Fibroblast of skin of back (primary cell): ENCODE results near the gene SERPINB12. TPM values are rescaled to one million over a fixed set of nuclear protein-coding genes. Genes with fewer than 3 reads are reported as not detected.
A peak's percentile ranks its signal among the peaks of the same experiment; 100 is the strongest.

Experiments used
- DNase-seq: peaks from one replicate; pipeline ENCODE4 v3.0.0-alpha.2; 2013
- polyA plus RNA-seq, 2 experiments: library from polyadenylated mRNA; unstranded; fragments of 120-200 nt; gene quantifications; one replicate each; pipeline ENCODE4 v1.2.1, GENCODE V29; 2013; ENCODE audit not compliant: insufficient read length in 2 of 2

Gene SERPINB12
- not detected for polyA plus RNA-seq (2013, experiment 1 of 2; ENCODE audit: insufficient read length)
- not detected for polyA plus RNA-seq (2013, experiment 2 of 2; ENCODE audit: insufficient read length)

- no peak for DNase-seq
These were observed at the start of gene SERPINB12 for GRCh38 chr18:63542069-63542468. Gene SERPINB12 (plus strand): TSS chr18:63542369. CDS start chr18:63556160, 13,791 bp downstream.

- DNase-seq, result no peak
These were observed 49.3 kb upstream of the SERPINB12 start for GRCh38 chr18:63492851-63493250.

- no peak for DNase-seq
These were observed 46.5 kb upstream of the SERPINB12 start for GRCh38 chr18:63495675-63496074.

- peak; percentile 34 for DNase-seq
These were observed 36.4 kb upstream of the SERPINB12 start for GRCh38 chr18:63505566-63506335.

GRCh38 chr18:63506336-63506646 lies 35.9 kb upstream of the SERPINB12 start:
- no peak for DNase-seq

GRCh38 chr18:63508596-63508995 lies 33.6 kb upstream of the SERPINB12 start:
- DNase-seq, result peak; percentile 8

- peak; percentile 63 for DNase-seq
These were observed 30.9 kb upstream of the SERPINB12 start for GRCh38 chr18:63511285-63511684.

- DNase-seq, result no peak
These were observed 27.8 kb upstream of the SERPINB12 start for GRCh38 chr18:63514326-63514725.

GRCh38 chr18:63514888-63515678 lies 27.1 kb upstream of the SERPINB12 start:
- DNase-seq, result no peak

GRCh38 chr18:63515801-63516200 lies 26.4 kb upstream of the SERPINB12 start:
- DNase-seq, result no peak

GRCh38 chr18:63518178-63519012 lies 23.8 kb upstream of the SERPINB12 start:
- DNase-seq, result peak; percentile 72

GRCh38 chr18:63520053-63520685 lies 22.0 kb upstream of the SERPINB12 start:
- DNase-seq, result no peak

GRCh38 chr18:63523660-63524059 lies 18.5 kb upstream of the SERPINB12 start:
- DNase-seq, result no peak

GRCh38 chr18:63527251-63527650 lies 14.9 kb upstream of the SERPINB12 start:
- no peak for DNase-seq

- no peak for DNase-seq
These were observed 13.2 kb upstream of the SERPINB12 start for GRCh38 chr18:63528863-63529492.

GRCh38 chr18:63532471-63532870 lies 9.7 kb upstream of the SERPINB12 start:
- no peak for DNase-seq

GRCh38 chr18:63534615-63535014 lies 7.6 kb upstream of the SERPINB12 start:
- no peak for DNase-seq

- DNase-seq, result peak; percentile 81
These were observed 2.2 kb upstream of the SERPINB12 start for GRCh38 chr18:63539904-63540510.

- no peak for DNase-seq
These were observed 1.8 kb downstream of the SERPINB12 start for GRCh38 chr18:63544017-63544416.

GRCh38 chr18:63545000-63545399 lies 2.8 kb downstream of the SERPINB12 start:
- DNase-seq, result no peak

GRCh38 chr18:63550068-63550467 lies 7.9 kb downstream of the SERPINB12 start:
- DNase-seq, result no peak
